ENCODE results near the gene BCL2L11.

Gene BCL2L11

DNA sequence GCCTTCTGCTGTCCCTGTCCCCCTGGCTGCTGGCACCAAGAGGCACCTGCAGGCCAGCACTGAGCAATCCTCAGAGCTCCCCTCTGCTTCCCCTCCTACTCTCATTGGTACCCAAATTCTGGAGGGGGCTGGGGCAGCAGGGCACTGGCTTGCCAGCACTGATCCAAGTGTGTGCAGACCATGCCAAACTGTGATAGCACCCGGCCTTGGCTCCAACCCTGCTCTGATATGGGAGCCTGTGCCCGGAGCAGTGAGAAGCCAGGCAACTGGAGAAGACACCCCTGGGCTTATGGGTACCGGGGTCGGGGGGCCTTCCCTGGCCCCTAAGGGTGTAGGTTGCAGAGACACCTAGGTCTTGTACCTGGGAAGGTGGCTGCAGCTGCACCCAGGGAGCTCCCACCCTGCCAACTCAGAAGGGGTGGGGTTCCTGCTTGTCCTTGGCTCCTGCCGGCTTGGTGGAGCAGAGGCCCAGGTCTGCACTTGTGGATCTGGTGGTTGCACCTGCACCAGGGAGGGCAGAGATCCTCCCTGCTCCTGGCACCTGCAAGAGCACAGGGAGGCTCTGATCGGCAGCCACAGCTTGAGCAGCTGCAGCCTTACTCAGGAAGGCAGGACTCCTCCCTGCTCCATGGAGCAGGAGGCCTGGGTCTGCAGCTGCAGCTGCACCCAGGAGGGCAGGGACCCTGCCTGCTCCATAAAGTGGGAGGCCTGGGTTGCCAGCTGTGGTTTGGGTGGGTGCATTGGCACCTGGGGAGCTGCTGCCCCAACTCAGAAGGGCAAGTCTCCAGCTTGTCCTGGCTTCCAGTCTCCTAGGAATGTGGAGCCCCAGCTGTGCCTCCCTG, 96.3 kb downstream of the BCL2L11 start:
- Histone ChIP-seq H3K4me3 (ENCODE audit: low read depth in 1 of 5, low read length in 5 of 5) (no peak overlapping the region), H3K4me1 (ENCODE audit: control insufficient read depth in 5 of 5, insufficient read depth in 5 of 5, low read length in 5 of 5) (peaks cover 0 to 5% (median 3%) of the 10 kb centered on the region in 5 donors), H3K36me3 (ENCODE audit: control insufficient read depth in 5 of 5, insufficient read depth in 5 of 5, low read length in 5 of 5) (no peaks in the 10 kb centered on the region), H3K27me3 (ENCODE audit: control insufficient read depth in 5 of 5, insufficient read depth in 4 of 5, low read length in 5 of 5) (no peaks in the 10 kb centered on the region), H3K9me3 (ENCODE audit: control insufficient read depth in 5 of 5, low read length in 5 of 5) (peaks cover 0 to 13% (median 6%) of the 10 kb centered on the region in 5 donors), H3K9ac (ENCODE audit: low read length in 5 of 5) (no peak overlapping the region), H3K27ac (ENCODE audit: low read depth, low read length) (no peak overlapping the region)
